VCaP (cell line): ENCODE results near the gene GPC1.
A peak's percentile ranks its signal among the peaks of the same experiment; 100 is the strongest.

Source experiments
- H3K27ac ChIP-seq: fragments of 450-650 bp; 2 replicates; pipeline ENCODE4 v1.5.1; 2017
- CTCF ChIP-seq: fragments of 450-650 bp; conservative IDR thresholded peaks from 2 replicates; pipeline ENCODE4 v1.5.1; 2017; ENCODE audit warnings: mild to moderate bottlenecking, moderate library complexity

GPC1 gene

DNA sequence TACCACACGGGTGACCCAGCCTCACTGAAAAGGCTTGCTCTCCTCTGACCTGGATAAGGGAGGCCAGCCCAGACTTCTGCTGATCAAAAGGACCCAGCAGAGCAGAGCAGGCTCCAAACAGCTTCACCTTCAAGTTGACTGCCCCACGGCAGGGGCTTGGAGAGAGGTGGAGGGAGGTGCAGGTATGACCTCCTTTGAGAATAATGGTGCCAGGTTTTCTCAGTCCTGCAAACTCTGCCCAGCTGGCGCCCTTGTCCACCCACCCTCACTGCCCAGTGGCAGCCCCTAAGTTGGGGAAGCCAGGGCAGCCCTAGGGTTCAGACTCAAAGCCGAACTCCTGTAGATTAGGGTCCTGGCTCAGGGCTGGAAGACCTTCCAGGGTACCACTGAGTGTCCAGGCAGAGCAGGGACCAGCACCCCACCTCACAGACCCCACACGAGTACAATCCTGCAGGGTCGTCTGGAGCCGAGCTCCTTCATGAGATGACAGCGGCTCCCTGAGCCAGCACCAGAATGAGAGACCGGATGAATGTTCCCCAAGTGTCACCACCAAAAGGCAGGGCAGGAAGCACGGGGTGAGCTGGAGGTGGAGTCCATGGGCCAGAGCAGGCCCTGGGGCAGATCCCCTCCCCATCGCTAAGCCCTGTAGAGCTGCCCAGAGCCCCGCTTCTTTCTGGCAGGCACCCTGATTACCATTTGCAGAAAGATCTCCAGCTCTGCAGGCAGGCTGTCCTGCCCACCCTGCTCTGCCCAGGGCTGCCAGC, 3.6 kb upstream of the GPC1 start:
- no peak overlapping the region for H3K27ac ChIP-seq
- no peak for TF ChIP-seq CTCF

DNA sequence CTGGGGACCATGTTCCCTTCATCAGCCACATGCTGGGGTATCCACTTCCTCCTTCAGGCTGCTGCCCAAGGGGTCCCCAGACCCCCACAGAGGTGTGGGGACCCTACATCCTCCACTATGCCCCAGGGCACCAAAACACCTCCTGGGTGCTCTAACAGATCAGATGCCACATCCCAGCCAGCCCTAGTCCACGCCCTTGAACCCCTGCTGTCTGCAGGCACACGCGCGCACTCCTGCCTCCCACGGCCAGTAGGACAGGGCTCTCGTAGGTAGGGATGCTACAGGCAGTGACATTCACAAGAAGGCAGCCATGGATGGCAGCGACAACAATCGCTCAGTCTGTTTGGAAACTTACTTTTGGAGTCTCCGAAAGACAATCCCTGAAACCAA, 3.0 kb upstream of the GPC1 start:
- TF ChIP-seq CTCF, result no peak
- H3K27ac ChIP-seq, result no peak overlapping the region

DNA sequence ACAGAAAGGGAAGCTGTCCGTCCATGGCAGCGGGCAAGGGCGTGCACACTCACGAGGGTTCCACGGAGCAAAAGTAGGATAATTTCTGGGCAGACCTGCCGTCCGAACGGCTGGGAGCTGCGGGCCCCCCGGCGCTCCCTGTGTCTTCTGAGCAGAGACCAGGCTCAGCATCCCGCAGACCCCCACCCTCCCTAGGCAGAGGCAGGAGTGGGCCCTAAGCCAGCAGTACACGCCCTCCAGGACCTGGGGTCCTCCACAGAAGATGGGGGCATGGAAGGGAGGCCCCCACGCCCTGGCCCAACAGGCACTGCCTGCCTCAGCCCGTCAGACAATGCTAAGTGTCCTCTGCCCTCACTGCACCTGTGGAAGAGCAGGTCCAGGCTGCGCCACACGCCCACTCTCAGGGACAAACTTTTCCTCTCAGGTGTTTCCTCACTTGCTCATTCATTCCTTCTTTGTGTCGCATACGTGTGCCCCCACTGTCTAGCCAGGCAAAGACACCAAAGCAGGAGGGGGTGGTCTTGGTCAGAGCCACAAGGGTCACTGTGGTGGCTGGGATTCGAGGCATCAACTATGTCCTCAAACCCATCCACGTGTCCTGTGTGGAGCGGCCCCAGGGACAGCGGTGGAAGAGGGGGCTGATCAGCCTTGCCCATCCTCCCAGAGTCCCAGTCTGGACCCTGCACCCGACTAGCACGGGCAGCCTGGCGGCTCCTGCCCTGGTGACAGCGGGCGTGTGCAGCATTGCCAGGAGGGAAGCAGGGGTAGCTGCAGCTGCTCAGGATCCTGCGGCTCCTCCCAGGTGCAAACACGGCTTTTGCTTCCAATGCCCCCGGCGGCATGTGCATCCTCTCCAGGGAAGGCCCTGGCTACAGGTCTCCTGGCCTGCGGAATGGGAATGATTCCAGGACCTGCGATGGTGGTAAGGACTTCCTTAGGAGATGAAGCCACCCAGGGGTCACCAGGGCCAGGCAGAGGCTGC, 2.4 kb upstream of the GPC1 start:
- no peak for TF ChIP-seq CTCF
- H3K27ac ChIP-seq, result no peak overlapping the region

- no peak overlapping the region for H3K27ac ChIP-seq
- TF ChIP-seq CTCF, result no peak
Observed at GRCh38 chr2:240433973-240434727, 1.3 kb upstream of the GPC1 start.

- H3K27ac ChIP-seq, result peak overlapping the region; percentile 73
- TF ChIP-seq CTCF, result no peak
Observed at GRCh38 chr2:240434728-240435456, 571 bp upstream of the GPC1 start.

DNA sequence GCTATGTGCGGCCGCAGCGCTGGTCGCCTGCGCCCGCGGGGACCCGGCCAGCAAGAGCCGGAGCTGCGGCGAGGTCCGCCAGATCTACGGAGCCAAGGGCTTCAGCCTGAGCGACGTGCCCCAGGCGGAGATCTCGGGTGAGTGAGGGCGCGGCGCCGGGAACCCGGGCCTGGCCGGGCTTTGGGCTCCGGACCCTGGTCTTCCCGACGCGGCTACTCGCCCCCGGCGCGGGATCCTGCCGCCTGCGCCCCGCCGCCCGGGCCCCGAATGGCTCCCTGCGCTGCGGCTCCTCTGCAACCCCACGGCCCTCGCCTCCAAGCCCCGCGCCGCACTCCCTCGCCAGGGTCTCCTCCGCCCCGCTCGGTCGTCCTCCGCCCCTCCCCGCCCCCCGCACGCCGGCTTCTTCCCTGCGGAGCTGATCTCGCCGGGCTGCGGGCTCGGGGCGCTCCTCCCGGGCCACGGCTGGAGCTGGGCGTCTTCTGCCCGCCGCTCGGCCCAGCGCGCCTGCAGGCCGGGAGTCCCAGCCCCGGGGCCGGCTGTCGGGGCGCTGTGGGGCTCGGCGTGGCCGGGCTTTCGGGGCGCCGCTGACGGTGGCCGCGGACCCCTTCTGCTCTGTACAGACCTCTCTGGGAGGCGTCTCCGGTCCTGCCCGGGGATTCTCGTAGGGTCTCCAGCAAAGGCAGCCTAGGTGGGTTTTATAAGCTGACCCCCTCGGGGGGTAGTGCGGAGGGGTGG, 652 bp downstream of the GPC1 start:
- no peak for TF ChIP-seq CTCF
- peak overlapping the region; percentile 73 for H3K27ac ChIP-seq
